Ectodermal cell (in vitro differentiated cells): ENCODE measurements around the gene ACTN2.

Experiments
- H3K27ac ChIP-seq: 2 replicates; pipeline ENCODE4 v1.7.0; 2013; ENCODE audit warnings: mild to moderate bottlenecking, low read depth, low read length; ENCODE audit not compliant: insufficient read depth, poor library complexity, severe bottlenecking
- H3K27me3 ChIP-seq: 2 replicates; pipeline ENCODE4 v1.7.0; 2013; ENCODE audit warnings: mild to moderate bottlenecking, low read length; ENCODE audit not compliant: insufficient read depth, control insufficient read depth, poor library complexity, severe bottlenecking
- H3K36me3 ChIP-seq: one replicate; pipeline ENCODE4 v1.7.0; 2013; ENCODE audit warnings: low read length; ENCODE audit not compliant: control insufficient read depth, insufficient read depth
- H3K4me1 ChIP-seq: one replicate; pipeline ENCODE4 v1.7.0; 2013; ENCODE audit warnings: low read length; ENCODE audit not compliant: control insufficient read depth, insufficient read depth
- H3K4me3 ChIP-seq: 2 replicates; pipeline ENCODE4 v1.7.0; 2013; ENCODE audit warnings: low read depth, low read length, control low read depth; ENCODE audit not compliant: insufficient read depth
- H3K9me3 ChIP-seq: 2 replicates; pipeline ENCODE4 v1.7.0; 2013; ENCODE audit warnings: mild to moderate bottlenecking, low read length, moderate library complexity; ENCODE audit not compliant: control insufficient read depth
- WGBS, 2 experiments: methylation state at CpG; one replicate each; pipeline ENCODE4 v1.1.7; 2013; ENCODE audit warnings: missing lambda C conversion rate in 2 of 2; 5-methylcytosine and 5-hydroxymethylcytosine counted together

ACTN2 gene

GRCh38 chr1:236689713-236690569 is 3.6 kb downstream of the ACTN2 start:
- WGBS, 2 experiments: 90 to 91% methylated on average over 11 of the region's 11 CpGs
- Histone ChIP-seq H3K4me3 (no peak overlapping the region), H3K36me3 (no peaks in the 10 kb centered on the region), H3K27ac (no peak overlapping the region), H3K9me3 (no peaks in the 10 kb centered on the region), H3K27me3 (peaks cover 31% of the 10 kb centered on the region), H3K4me1 (no peaks in the 10 kb centered on the region)

GRCh38 chr1:236691348-236691747 is 5.0 kb downstream of the ACTN2 start:
- Histone ChIP-seq H3K9me3 (no peaks in the 10 kb centered on the region), H3K27ac (no peak overlapping the region), H3K36me3 (no peaks in the 10 kb centered on the region), H3K27me3 (peaks cover 19% of the 10 kb centered on the region), H3K4me1 (no peaks in the 10 kb centered on the region), H3K4me3 (no peak overlapping the region)
- 89 to 99% methylated on average over 3 to 5 of the region's 5 CpGs for WGBS, 2 experiments

DNA sequence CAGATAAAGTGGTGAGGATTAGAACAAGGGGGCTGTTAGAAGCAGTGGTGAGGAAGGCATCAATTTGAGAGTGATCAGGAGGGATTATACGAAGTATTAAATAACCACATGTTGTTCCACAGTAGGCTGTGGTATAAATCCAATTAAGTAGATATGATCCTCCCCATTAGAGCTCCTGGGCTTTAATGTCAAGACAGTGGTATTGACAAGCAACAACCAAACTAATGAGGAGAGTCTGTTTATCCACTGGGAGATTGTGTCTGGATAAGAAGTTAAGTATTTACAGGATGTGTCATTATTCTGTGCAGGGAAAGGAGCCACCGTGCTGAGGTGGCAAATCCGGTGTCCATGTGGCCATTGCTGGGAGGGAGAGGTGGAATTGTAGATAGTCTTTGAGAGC is 5.8 kb downstream of the ACTN2 start:
- H3K27me3 ChIP-seq: peaks cover 11% of the 10 kb centered on the region
- no peak overlapping the region for H3K27ac ChIP-seq
- H3K4me1 ChIP-seq: no peaks in the 10 kb centered on the region
- no peak overlapping the region for H3K4me3 ChIP-seq
- WGBS, 2 experiments: 94 to 99% methylated on average over 3 of the region's 3 CpGs
- H3K36me3 ChIP-seq: no peaks in the 10 kb centered on the region
- H3K9me3 ChIP-seq: no peaks in the 10 kb centered on the region

DNA sequence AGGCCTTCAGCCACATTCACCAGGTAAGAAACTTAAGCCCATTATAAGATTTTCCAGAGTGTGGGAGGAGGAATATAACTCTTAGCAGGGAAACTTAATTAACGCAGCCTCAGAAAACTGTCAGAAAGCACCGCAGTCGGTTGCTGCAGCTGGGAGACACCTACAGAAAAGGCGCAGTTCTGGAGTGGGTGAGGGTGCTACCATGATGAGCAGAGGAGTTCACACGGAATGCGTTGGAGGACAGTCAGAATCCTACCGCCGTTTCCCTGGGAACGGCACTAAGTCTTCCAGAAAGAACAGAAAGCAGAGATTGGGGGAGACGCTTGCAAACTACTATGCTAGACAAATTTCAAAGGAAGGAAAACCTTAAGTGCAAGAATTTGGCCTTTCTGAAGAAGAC is 6.4 kb downstream of the ACTN2 start:
- WGBS, 2 experiments: 94 to 95% methylated on average over 10 of the region's 10 CpGs
- H3K9me3 ChIP-seq: no peaks in the 10 kb centered on the region
- H3K27me3 ChIP-seq: peaks cover 5% of the 10 kb centered on the region
- no peaks in the 10 kb centered on the region for H3K36me3 ChIP-seq
- H3K4me1 ChIP-seq: no peaks in the 10 kb centered on the region
- H3K27ac ChIP-seq: no peak overlapping the region
- H3K4me3 ChIP-seq: no peak overlapping the region

DNA sequence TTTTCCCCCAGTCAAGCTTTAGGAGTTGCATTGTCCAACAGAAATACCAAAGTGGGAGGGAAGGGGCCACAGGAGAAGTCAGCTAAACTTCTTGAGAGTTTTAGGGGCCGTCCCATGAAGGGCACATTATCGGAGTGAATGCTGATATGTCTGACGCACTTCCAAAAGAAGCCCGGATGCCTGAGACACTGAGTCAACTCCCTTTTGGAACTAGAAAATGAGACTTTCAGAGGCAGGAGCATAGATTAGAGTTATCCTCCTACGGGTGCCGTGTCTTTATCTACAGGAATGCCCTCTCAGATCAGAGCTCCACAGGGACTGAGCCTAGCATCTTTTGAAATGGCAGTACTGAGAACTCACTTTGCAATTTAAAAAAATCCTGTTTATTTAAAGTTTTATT is 13.1 kb downstream of the ACTN2 start:
- Histone ChIP-seq H3K4me1 (no peaks in the 10 kb centered on the region), H3K36me3 (no peaks in the 10 kb centered on the region), H3K4me3 (no peak overlapping the region), H3K27me3 (no peaks in the 10 kb centered on the region), H3K9me3 (no peaks in the 10 kb centered on the region), H3K27ac (no peak overlapping the region)
- WGBS, 2 experiments: 89 to 92% methylated on average over 6 of the region's 6 CpGs

GRCh38 chr1:236700903-236701302 is 14.6 kb downstream of the ACTN2 start:
- WGBS, 2 experiments: 63 to 71% methylated on average over 2 of the region's 2 CpGs
- Histone ChIP-seq H3K36me3 (no peaks in the 10 kb centered on the region), H3K4me1 (no peaks in the 10 kb centered on the region), H3K27ac (no peak overlapping the region), H3K9me3 (no peaks in the 10 kb centered on the region), H3K4me3 (no peak overlapping the region), H3K27me3 (no peaks in the 10 kb centered on the region)

GRCh38 chr1:236701782-236702181 is 15.5 kb downstream of the ACTN2 start:
- no peak overlapping the region for H3K4me3 ChIP-seq
- H3K9me3 ChIP-seq: no peaks in the 10 kb centered on the region
- H3K4me1 ChIP-seq: no peaks in the 10 kb centered on the region
- H3K27ac ChIP-seq: no peak overlapping the region
- H3K27me3 ChIP-seq: no peaks in the 10 kb centered on the region
- no peaks in the 10 kb centered on the region for H3K36me3 ChIP-seq
- WGBS, 2 experiments: 93 to 94% methylated on average over 3 of the region's 3 CpGs

DNA sequence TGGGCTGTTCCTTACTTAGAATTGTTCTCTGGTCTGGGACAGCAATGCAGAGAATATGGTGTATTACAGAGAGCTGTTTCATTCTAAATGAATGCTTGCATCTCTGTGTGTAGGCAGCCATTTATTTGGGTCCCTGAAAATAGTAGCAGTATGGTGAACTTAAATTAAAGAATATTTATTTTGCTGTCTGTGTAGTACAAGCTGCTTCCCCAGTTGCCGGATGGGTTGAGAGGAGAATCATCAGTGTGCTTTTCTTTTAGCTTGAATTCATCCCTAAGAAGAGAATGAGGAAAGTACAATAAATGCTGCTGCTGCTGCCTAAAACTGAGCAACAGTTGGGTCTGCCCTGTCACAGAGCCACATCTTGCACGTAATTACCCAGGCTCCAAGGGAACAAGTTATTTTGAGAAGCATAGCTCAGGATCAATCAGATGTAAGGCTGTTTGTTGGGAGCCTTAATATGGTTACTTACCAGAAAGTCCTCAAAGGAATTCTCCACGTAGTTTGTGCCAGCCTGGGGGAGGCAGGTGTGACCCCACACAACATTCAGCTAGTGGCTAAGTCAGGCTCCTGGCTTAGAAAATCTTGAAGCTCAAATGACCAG is 16.6 kb downstream of the ACTN2 start:
- Histone ChIP-seq H3K4me3 (no peak overlapping the region), H3K36me3 (no peaks in the 10 kb centered on the region), H3K9me3 (no peaks in the 10 kb centered on the region), H3K27ac (no peak overlapping the region), H3K4me1 (no peaks in the 10 kb centered on the region), H3K27me3 (no peaks in the 10 kb centered on the region)
- 88 to 89% methylated on average over 3 of the region's 3 CpGs for WGBS, 2 experiments

GRCh38 chr1:236705771-236706170 is 19.5 kb downstream of the ACTN2 start:
- Histone ChIP-seq H3K36me3 (no peaks in the 10 kb centered on the region), H3K9me3 (no peaks in the 10 kb centered on the region), H3K27ac (no peak overlapping the region), H3K4me3 (no peak overlapping the region), H3K27me3 (no peaks in the 10 kb centered on the region), H3K4me1 (no peaks in the 10 kb centered on the region)
- 100% methylated on average over 1 of the region's 1 CpG for WGBS, 2 experiments

- 86 to 100% methylated on average over 1 of the region's 1 CpG for WGBS, 2 experiments
- H3K9me3 ChIP-seq: no peaks in the 10 kb centered on the region
Observed at GRCh38 chr1:236706183-236706582, 19.9 kb downstream of the ACTN2 start.

More at GRCh38 chr1:236706183-236706582, 19.9 kb downstream of the ACTN2 start:
- H3K27me3 ChIP-seq: no peaks in the 10 kb centered on the region
- no peaks in the 10 kb centered on the region for H3K4me1 ChIP-seq
- H3K27ac ChIP-seq: no peak overlapping the region
- H3K36me3 ChIP-seq: no peaks in the 10 kb centered on the region
- no peak overlapping the region for H3K4me3 ChIP-seq
